ENCODE data around the gene FANK1.
"Not testable (repeated sequence)": the region's sequence is repeated elsewhere in the genome, so short reads cannot be mapped to it uniquely, and the experiment has no call there.

FANK1 gene

GRCh38 chr10:126022841-126023240 lies 126.5 kb downstream of the FANK1 start:
- no peak for DNase-seq (ENCODE audit: low read depth)

GRCh38 chr10:126027692-126028091 lies 131.3 kb downstream of the FANK1 start:
- no peak for DNase-seq (ENCODE audit: low read depth)

DNA sequence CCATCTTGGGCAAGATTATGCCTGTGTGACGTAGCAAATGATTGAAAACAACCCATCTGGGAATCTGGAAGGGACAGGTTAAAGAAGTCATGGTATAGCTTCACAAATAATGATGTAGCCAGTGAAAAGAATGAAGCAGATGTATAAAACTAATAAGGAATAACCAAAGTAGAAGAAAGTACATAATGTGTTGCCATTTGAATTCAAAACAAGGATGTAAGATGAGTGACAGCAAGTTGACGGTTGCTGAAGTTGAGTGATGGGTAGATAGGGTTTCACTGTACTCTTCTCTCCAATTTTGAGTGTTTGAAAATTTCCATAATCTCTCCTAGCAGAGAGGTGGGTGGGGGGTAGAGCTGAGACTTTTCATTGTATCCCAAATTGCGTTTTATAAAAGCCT lies 133.6 kb downstream of the FANK1 start:
- no peak for DNase-seq (ENCODE audit: low read depth)

GRCh38 chr10:126034586-126034985 lies 138.2 kb downstream of the FANK1 start:
- no peak for DNase-seq (ENCODE audit: low read depth)

- no peak for DNase-seq (ENCODE audit: low read depth)
These were observed 140.2 kb downstream of the FANK1 start for GRCh38 chr10:126036515-126036914.

GRCh38 chr10:126037946-126038345 lies 141.6 kb downstream of the FANK1 start:
- no peak for DNase-seq (ENCODE audit: low read depth)

DNA sequence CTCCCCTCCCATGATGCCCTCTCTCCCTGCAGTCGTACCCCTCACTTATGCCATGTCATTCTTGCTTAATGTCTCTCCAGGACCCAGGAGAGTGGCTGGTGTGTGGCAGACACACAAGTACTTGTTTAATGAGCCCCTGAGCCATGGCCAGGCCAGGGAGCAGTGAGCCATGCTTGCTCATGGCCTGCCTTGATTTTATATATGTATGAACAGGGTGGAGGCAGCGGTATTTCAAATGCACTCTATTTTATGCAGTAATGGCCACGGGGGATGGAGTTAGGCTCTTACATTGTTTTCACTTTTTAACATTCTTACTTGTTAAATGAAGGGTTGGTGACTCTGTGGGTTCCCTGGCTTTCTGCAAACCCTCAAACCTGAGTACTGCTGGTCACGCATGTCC lies 144.8 kb downstream of the FANK1 start:
- DNase-seq (ENCODE audit: low read depth) = no peak

DNA sequence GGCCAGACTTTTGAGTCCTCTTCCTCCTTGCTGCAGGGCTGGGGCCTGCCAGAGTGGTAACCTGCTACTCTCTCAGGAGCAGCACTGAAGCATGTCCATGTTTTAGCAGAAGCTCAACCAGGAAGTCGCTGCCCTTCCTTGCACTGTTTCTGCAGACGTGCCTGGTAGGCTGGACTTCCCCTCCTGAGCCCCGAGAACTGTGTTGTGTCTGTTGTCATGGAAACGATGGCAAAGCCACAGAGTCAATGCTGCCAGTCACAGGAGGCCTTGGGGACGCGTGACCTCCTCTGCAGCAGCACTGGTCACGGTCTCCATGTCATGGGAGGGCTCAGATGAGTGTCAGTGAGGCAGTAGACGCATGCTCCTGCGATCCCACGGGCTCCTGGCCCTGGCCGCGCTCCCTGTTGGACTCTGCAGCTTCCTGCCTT lies 145.5 kb downstream of the FANK1 start:
- peak; percentile 52 for DNase-seq (ENCODE audit: low read depth)

GRCh38 chr10:126042354-126042753 lies 146.0 kb downstream of the FANK1 start:
- DNase-seq (ENCODE audit: low read depth) = no peak

GRCh38 chr10:126042906-126043305 lies 146.5 kb downstream of the FANK1 start:
- no peak for DNase-seq (ENCODE audit: low read depth)

DNA sequence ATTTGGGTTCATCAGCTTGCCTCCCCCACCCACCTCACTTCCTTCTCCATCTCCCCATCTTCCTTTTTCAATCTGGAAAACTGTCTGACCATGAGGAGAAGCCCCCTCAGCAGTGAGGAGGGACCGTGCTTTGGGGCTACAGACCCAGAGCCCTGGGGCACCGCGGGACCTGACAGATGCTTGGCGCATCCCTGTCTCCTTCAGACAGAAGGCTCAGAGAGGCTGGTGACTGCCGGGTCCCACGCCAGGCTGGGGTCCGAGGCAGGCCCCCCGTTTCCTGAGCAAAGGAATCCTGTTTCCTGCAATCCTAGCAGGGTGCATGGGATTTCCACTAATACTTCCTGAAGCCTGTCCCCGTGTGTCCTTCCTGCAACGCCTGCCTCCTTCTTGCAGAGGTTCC lies 147.0 kb downstream of the FANK1 start:
- no peak for DNase-seq (ENCODE audit: low read depth)

GRCh38 chr10:126045861-126046260 lies 149.5 kb downstream of the FANK1 start:
- no peak for DNase-seq (ENCODE audit: low read depth)

DNA sequence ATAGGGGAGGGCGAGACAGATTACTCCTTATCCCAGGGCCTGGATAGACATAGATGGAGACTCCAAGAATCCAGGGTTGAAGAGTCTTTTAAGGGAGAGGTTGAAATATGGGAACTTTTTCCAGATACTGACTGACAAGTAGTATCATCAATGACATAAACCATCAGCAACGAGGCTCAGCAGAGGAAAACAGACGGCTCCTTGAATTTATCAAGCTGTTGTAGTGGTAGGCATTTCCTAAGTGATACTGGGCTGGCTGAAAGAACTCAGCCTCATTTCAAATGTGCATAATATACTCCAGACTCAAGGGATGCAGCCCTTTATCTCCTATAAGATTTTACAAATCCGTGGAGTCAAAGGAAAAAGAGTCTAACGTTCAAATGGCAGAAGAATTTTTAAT lies 150.5 kb downstream of the FANK1 start:
- no peak for DNase-seq (ENCODE audit: low read depth)

DNA sequence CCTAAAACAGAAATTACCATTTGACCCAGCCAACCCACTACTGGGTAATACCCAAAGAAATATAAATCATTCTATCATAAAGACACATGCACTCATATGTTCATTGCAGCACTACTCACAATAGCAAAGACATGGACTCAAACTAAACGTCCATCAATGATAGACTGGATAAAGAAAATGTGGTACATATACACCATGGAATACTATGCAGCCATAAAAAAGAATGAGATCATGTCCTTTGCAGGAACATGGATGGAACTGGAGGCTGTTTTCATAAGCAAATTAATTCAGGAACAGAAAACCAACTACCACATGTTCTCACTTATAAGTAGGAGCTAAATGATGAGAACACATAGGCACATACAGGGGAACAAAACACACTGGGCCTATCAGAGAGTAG lies 151.4 kb downstream of the FANK1 start:
- not testable (repeated sequence) for DNase-seq (ENCODE audit: low read depth)

GRCh38 chr10:126049759-126050700 lies 153.7 kb downstream of the FANK1 start:
- no peak for DNase-seq (ENCODE audit: low read depth)

DNA sequence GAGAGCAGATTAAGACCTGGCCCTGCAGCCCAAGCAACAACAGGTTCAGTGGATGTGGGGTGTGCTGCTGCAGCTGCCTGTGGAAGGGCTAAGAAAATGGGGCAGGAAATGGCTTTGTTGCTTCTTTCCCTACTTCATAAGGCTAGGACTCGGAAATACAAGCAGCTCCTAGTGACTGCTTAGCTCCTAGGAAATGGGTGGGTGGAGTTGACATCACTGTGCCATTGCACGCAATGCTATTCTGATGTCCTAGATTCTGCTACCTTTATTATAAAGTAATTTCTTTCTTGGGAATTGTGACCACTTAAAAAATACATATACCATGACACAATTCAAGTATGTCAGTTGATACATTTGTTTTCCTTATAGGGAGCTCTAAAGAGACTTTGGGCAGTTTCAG lies 155.8 kb downstream of the FANK1 start:
- DNase-seq (ENCODE audit: low read depth) = no peak

- DNase-seq (ENCODE audit: low read depth) = no peak
These were observed 157.8 kb downstream of the FANK1 start for GRCh38 chr10:126054191-126054590.

GRCh38 chr10:126057494-126057893 lies 161.1 kb downstream of the FANK1 start:
- DNase-seq (ENCODE audit: low read depth) = no peak

GRCh38 chr10:126058104-126058503 lies 161.7 kb downstream of the FANK1 start:
- DNase-seq (ENCODE audit: low read depth) = no peak

- no peak for DNase-seq (ENCODE audit: low read depth)
These were observed 162.1 kb downstream of the FANK1 start for GRCh38 chr10:126058507-126058906.
